Vagina (tissue), 2 donors: ENCODE measurements around the gene AKAP6. TPM values are rescaled to one million over a fixed set of nuclear protein-coding genes. Genes with fewer than 3 reads are reported as not detected.

Experiments used
- DNase-seq, 2 donors: peaks; one replicate each; pipeline ENCODE4 v3.0.0-alpha.2; 2017; ENCODE audit errors: extremely low spot score in 2 of 2
- H3K27ac ChIP-seq: fragments of 200-600 bp; sonication (generic); one replicate; pipeline ENCODE4 v1.5.1; 2019
- H3K27me3 ChIP-seq: fragments of 200-600 bp; sonication (generic); one replicate; pipeline ENCODE4 v1.5.1; 2019
- H3K36me3 ChIP-seq, 2 donors: fragments of 200-600 bp; sonication (generic); one replicate each; pipeline ENCODE4 v1.5.1; 2017 to 2019
- H3K4me1 ChIP-seq: fragments of 200-600 bp; sonication (generic); one replicate; pipeline ENCODE4 v1.5.1; 2019
- H3K4me3 ChIP-seq, 2 donors: fragments of 200-600 bp; sonication (generic); 1 replicate in 1 of 2; 2 replicates in 1 of 2; pipeline ENCODE4 v1.5.1; 2016 to 2019
- H3K9me3 ChIP-seq: fragments of 200-600 bp; sonication (generic); one replicate; pipeline ENCODE4 v1.5.1; 2019
- POLR2A ChIP-seq, 2 donors: fragments of 450-650 bp; IDR thresholded peaks; one replicate each; pipeline ENCODE4 v1.6.1; 2017; ENCODE audit warnings: antibody characterized with exemption in 2 of 2, mild to moderate bottlenecking in 2 of 2, moderate library complexity in 2 of 2
- POLR2AphosphoS5 ChIP-seq, 2 donors: sonication (generic); formaldehyde crosslinking; IDR thresholded peaks; one replicate each; pipeline ENCODE4 v1.9.0; 2017; ENCODE audit warnings: antibody characterized with exemption in 2 of 2, mild to moderate bottlenecking in 2 of 2, low read depth in 1 of 2; ENCODE audit not compliant: insufficient read depth in 1 of 2
- intact Hi-C: fragments of 100-400 bp; cut with DNase I; formaldehyde crosslinking; loops from one replicate; pipeline ENCODE4 v1.15.1; 2023
- total RNA-seq: library from RNA; depleted of rRNA; stranded (reverse); fragments of >200 nt; gene quantifications from one replicate; pipeline ENCODE4 v1.2.3, GENCODE V29; 2016
- TF ChIP-seq, protein P1 (sequence below), 3 experiments: fragments of 450-650 bp in 2 of 3; fragments of 200-600 bp in 1 of 3; sonication (generic) in 1 of 3; IDR thresholded peaks; one replicate each; pipeline ENCODE4 v1.5.1; 2017 to 2019; ENCODE audit warnings: antibody characterized with exemption in 3 of 3, mild to moderate bottlenecking in 2 of 3, moderate library complexity in 2 of 3

Gene AKAP6
- total RNA-seq, 1 donor from 2014 or later: 3.9 TPM

DNA sequence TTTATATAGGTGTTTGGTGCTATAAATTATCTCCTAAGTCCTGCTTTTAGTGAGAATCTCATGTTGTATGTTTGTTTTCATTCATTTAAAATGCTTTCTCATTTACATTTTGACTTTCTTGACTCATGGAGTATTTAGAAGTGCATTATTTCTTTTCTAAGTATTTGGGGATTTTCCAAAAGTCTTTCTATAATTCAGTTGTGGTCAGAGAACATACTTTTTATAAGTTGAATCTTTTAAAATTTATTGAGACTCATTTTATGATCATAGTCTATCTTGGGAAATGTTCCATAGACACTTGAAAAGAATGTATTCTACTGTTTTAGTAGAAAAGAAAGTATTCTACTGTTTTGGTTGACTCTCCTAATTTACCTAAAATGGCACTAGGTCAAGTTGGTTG lies 168.2 kb downstream of the AKAP6 start:
- no peak overlapping the region for H3K27ac ChIP-seq
- H3K36me3 ChIP-seq: no peaks in the 10 kb centered on the region
- no peaks in the 10 kb centered on the region for H3K9me3 ChIP-seq
- H3K27me3 ChIP-seq: no peaks in the 10 kb centered on the region
- intact Hi-C loops: no loop called here
- no peak for DNase-seq
- H3K4me1 ChIP-seq: no peaks in the 10 kb centered on the region
- TF ChIP-seq, protein P1, sequence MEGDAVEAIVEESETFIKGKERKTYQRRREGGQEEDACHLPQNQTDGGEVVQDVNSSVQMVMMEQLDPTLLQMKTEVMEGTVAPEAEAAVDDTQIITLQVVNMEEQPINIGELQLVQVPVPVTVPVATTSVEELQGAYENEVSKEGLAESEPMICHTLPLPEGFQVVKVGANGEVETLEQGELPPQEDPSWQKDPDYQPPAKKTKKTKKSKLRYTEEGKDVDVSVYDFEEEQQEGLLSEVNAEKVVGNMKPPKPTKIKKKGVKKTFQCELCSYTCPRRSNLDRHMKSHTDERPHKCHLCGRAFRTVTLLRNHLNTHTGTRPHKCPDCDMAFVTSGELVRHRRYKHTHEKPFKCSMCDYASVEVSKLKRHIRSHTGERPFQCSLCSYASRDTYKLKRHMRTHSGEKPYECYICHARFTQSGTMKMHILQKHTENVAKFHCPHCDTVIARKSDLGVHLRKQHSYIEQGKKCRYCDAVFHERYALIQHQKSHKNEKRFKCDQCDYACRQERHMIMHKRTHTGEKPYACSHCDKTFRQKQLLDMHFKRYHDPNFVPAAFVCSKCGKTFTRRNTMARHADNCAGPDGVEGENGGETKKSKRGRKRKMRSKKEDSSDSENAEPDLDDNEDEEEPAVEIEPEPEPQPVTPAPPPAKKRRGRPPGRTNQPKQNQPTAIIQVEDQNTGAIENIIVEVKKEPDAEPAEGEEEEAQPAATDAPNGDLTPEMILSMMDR (IDR thresholded peaks at IDR 0.05): no peak
- TF ChIP-seq POLR2AphosphoS5 (IDR thresholded peaks at IDR 0.05; ENCODE audit: insufficient read depth in 1 of 2, low read depth in 1 of 2) (no peak), POLR2A (IDR thresholded peaks at IDR 0.05) (no peak)
- no peak overlapping the region for H3K4me3 ChIP-seq

DNA sequence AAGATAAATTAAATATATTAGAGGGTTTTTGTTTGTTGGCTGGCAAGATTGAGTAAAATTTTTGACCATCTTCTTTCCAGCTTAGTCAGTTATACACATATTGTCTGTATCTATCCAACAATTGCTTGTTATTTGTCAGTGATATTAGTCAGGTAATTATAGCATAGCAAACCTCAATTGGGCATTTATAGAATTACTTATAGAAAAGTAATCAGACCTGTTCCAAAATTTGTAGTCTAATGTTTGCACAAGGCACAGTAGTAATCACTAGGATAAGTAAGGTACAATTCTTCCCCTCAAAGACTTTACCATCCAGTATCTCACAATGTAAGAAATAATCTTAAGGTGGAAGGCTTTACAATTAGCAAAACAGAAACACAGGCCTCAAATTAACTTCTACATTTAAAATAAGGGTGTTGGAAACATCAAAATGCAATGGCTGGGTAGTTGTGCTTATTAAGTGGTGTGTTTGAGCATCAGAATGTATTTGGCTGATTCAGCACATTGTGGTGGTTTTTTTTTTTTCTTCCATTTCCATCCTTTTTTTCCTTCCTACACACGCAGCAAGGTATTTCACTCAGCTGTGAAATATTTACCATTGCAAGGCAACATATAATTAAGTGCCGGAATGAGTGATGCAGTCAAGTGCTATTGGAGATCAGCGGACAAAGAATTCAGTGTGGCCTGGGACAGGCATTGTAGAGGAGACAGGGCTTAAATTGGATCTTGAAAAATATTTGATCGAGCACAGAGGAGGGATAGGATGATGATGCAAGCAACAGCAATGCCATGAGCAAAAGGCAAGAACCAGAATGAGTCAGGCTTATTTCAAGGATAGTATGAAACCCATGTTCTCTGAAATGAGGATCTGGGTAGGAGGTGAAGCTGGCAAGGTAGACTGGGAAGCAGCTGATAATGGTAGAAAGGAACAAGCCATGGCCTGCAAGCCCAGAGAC lies 178.2 kb downstream of the AKAP6 start:
- intact Hi-C loops: no loop called here

DNA sequence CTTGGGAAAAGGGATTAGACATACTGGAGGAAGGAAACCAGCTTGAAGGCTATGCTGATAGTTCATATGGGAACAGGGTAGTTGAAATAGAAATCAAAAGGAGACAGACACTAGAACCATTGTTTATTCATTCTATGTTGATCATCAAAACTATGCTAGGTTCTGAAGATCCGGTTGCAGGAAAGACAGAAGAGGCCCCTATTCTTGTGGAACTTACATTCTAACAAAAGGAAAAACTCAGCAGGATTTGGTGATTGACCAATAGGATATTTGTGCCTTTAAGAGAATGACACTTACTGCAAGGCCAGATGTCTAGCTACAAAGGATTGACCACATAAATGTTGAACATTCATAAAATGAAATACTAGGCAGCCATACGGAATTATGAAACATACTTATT lies 179.2 kb downstream of the AKAP6 start:
- Histone ChIP-seq H3K4me3 (no peak overlapping the region), H3K27me3 (no peaks in the 10 kb centered on the region), H3K9me3 (no peaks in the 10 kb centered on the region), H3K27ac (no peak overlapping the region), H3K4me1 (peaks cover 5% of the 10 kb centered on the region), H3K36me3 (no peaks in the 10 kb centered on the region)
- intact Hi-C loops: no loop called here
- TF ChIP-seq POLR2A (IDR thresholded peaks at IDR 0.05) (no peak), POLR2AphosphoS5 (IDR thresholded peaks at IDR 0.05; ENCODE audit: insufficient read depth in 1 of 2, low read depth in 1 of 2) (no peak)
- TF ChIP-seq, protein P1 (IDR thresholded peaks at IDR 0.05): no peak
- DNase-seq: no peak

More for the DNA sequence above, 178.2 kb downstream of the AKAP6 start:
- Histone ChIP-seq H3K4me1 (peaks cover 5% of the 10 kb centered on the region), H3K4me3 (no peak overlapping the region), H3K27ac (no peak overlapping the region), H3K9me3 (no peaks in the 10 kb centered on the region), H3K27me3 (no peaks in the 10 kb centered on the region), H3K36me3 (no peaks in the 10 kb centered on the region)
- TF ChIP-seq POLR2AphosphoS5 (IDR thresholded peaks at IDR 0.05; ENCODE audit: insufficient read depth in 1 of 2, low read depth in 1 of 2): no peak
- TF ChIP-seq, protein P1 (IDR thresholded peaks at IDR 0.05): no peak
- TF ChIP-seq POLR2A (IDR thresholded peaks at IDR 0.05): no peak
- no peak for DNase-seq

DNA sequence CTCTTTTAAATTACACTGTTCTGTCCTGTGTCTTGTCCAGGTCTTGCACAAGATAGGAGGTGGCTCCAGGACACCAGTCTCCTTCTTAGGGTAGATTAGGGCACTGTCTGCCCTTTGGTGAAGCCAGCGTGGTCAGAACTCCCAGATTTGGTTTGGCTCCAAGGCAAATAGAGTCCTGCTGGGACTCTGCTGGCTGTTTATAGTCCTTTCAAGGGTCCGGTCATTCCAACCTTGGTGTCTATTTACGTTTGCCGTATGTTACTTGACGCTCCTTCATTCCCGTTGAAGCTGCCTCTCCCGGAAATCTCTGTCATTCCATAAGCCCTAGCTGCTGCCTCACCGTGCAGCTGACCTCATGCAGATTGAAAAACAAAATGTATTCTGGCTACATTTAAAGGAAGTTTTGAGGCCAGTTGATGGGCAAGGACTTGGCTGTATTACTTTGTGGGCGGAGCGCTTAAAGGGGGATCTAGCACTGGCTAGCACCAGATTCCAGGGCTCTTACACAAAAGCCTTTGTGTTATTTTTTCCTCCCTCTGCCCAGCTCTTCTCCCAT lies 180.6 kb downstream of the AKAP6 start:
- Histone ChIP-seq H3K4me3 (no peak overlapping the region), H3K36me3 (no peaks in the 10 kb centered on the region), H3K4me1 (peaks cover 5% of the 10 kb centered on the region), H3K9me3 (no peaks in the 10 kb centered on the region), H3K27me3 (no peaks in the 10 kb centered on the region), H3K27ac (no peak overlapping the region)
- intact Hi-C loops: no loop called here
- TF ChIP-seq POLR2A (IDR thresholded peaks at IDR 0.05): no peak
- TF ChIP-seq, protein P1 (IDR thresholded peaks at IDR 0.05): no peak
- TF ChIP-seq POLR2AphosphoS5 (IDR thresholded peaks at IDR 0.05; ENCODE audit: insufficient read depth in 1 of 2, low read depth in 1 of 2): peak in 1 of 2 donors; percentile 75
- DNase-seq: no peak

DNA sequence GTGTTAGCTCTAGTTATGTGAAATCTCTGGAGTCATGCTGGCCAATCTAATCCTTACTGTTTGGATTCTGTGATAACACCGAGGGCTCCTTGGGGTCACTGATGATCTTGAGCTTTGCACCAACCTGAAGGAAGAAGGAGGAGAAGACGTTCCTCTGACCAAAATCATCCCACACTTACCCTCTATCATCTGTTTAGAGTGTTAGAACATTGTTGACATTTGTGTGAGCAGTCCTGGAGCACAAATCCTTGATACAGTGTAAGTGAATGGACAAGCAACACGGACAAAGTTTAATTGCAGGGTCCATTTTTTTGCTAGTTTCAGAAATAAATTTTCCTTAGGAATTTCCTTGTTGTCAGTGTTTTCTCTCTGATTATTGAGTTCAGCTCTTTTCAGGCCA lies 181.7 kb downstream of the AKAP6 start:
- Histone ChIP-seq H3K27me3 (no peaks in the 10 kb centered on the region), H3K36me3 (no peaks in the 10 kb centered on the region), H3K4me1 (peaks cover 5% of the 10 kb centered on the region), H3K4me3 (no peak overlapping the region), H3K27ac (no peak overlapping the region), H3K9me3 (no peaks in the 10 kb centered on the region)
- intact Hi-C loops: no loop called here
- TF ChIP-seq, protein P1 (IDR thresholded peaks at IDR 0.05): no peak
- no peak for TF ChIP-seq POLR2A (IDR thresholded peaks at IDR 0.05)
- TF ChIP-seq POLR2AphosphoS5 (IDR thresholded peaks at IDR 0.05; ENCODE audit: insufficient read depth in 1 of 2, low read depth in 1 of 2): no peak
- DNase-seq: no peak
